ENCODE results near the gene CAPN2. TPM values are rescaled to one million over a fixed set of nuclear protein-coding genes. Genes with fewer than 3 reads are reported as not detected.

Gene CAPN2
- total RNA-seq (2014; rRNA removed; shearing (Covaris generic)) (17.5 and 17.8 TPM in 2 replicates), polyA plus RNA-seq (2016; fragmentation: Nextera tagmentation; extraction: Ambion mirVana) (8.4 and 8.8 TPM in 2 replicates)
- long read RNA-seq, result 0 reads

- H2AFZ ChIP-seq, result peak within 1 kb of the TSS; percentile 81
- no peaks in the 10 kb centered on the region for H3K79me2 ChIP-seq (replicated peaks; ENCODE audit: insufficient read depth)
Observed at GRCh38 chr1:223712194-223712849, at the start of gene CAPN2. CAPN2 (plus strand) TSS chr1:223712539; CDS start chr1:223712641, 102 bp downstream.

GRCh38 chr1:223662943-223663342 is 49.4 kb upstream of the CAPN2 start:
- ATAC-seq (no peak), DNase-seq (ENCODE audit: low spot score) (no peak)
- H3K27me3 Mint-ChIP-seq (ENCODE audit: insufficient read depth, low read depth, poor library complexity), result peaks cover 2% of the 10 kb centered on the region
- Histone ChIP-seq H3K9me2 (ENCODE audit: insufficient read depth) (0 out of 2 replicates have a peak, but pooled peaks cover 3% of the 10 kb centered on the region), H3K4me3 (no peak overlapping the region), H3F3A (replicated peaks; ENCODE audit: low read depth) (no peaks in the 10 kb centered on the region), H3K36me3 (ENCODE audit: insufficient read depth) (no peaks in the 10 kb centered on the region), H3K79me2 (replicated peaks; ENCODE audit: insufficient read depth) (no peaks in the 10 kb centered on the region), H4K20me1 (replicated peaks; ENCODE audit: insufficient read depth) (no peaks in the 10 kb centered on the region), H3K4me1 (ENCODE audit: insufficient read depth) (peaks cover 9% of the 10 kb centered on the region), H2AFZ (peak overlapping the region; percentile 48; the same call in 1 of the 2 replicates), H3K27me3 (ENCODE audit: insufficient read depth) (no peaks in the 10 kb centered on the region), H3K4me2 (no peak overlapping the region; the same call in 1 of the 2 replicates), H3K27ac (ENCODE audit: low read depth) (no peak overlapping the region)
- TF ChIP-seq EZH2 (IDR thresholded peaks at IDR 0.05; ENCODE audit: low read depth, unreplicated experiment) (no peak), CREB1 (CRISPR knock-in tag; IDR thresholded peaks at IDR 0.05; ENCODE audit: low read depth) (no peak), JUNB (IDR thresholded peaks at IDR 0.05; ENCODE audit: unreplicated experiment) (no peak), ETS1 (IDR thresholded peaks at IDR 0.05) (no peak)
- H3K4me1 Mint-ChIP-seq, result peaks cover 3% of the 10 kb centered on the region; the same call in 1 of the 3 replicates
- H3K36me3 Mint-ChIP-seq (ENCODE audit: low read depth), result no peaks in the 10 kb centered on the region; the same call in 2 of the 3 replicates
- H3K4me3 Mint-ChIP-seq, result no peak overlapping the region
- H3K27ac Mint-ChIP-seq, result no peak overlapping the region
- no peaks in the 10 kb centered on the region for H3K9me3 Mint-ChIP-seq

More at GRCh38 chr1:223712194-223712849, at the start of gene CAPN2:
- Mint-ChIP-seq H3K36me3 (ENCODE audit: low read depth) (peaks cover 7% of the 10 kb centered on the region; the same call in 2 of the 3 replicates), H3K27me3 (ENCODE audit: insufficient read depth, low read depth, poor library complexity) (peaks cover 29% of the 10 kb centered on the region), H3K9me3 (no peaks in the 10 kb centered on the region), H3K27ac (no peak within 1 kb of the TSS), H3K4me1 (peaks cover 36% of the 10 kb centered on the region), H3K4me3 (peak within 1 kb of the TSS; percentile 88)
- H3K36me3 ChIP-seq (ENCODE audit: insufficient read depth), result no peaks in the 10 kb centered on the region
- peak within 1 kb of the TSS; percentile 71 for H3K4me3 ChIP-seq
- peak within 1 kb of the TSS; percentile 88 for H3K4me2 ChIP-seq
- peaks cover 63% of the 10 kb centered on the region for H3K27me3 ChIP-seq (ENCODE audit: insufficient read depth)
- no peak within 1 kb of the TSS for H3K27ac ChIP-seq (ENCODE audit: low read depth)
- TF ChIP-seq ZNF331 (CRISPR knock-in tag; IDR thresholded peaks at IDR 0.05; ENCODE audit: low read depth) (no peak), JUNB (IDR thresholded peaks at IDR 0.05; ENCODE audit: unreplicated experiment) (no peak), CTCF (conservative IDR thresholded peaks at IDR 0.05; ENCODE audit: low read depth in 2 of 2) (peak; percentile 43 to 75), ZNF114 (CRISPR knock-in tag; IDR thresholded peaks at IDR 0.05) (no peak)
- DNase-seq (ENCODE audit: low spot score) (peak; percentile 84), ATAC-seq (peak; percentile 88)
- H3K9me2 ChIP-seq (ENCODE audit: insufficient read depth), result no peaks in the 10 kb centered on the region
- H3K4me1 ChIP-seq (ENCODE audit: insufficient read depth), result peaks cover 17% of the 10 kb centered on the region
- no peaks in the 10 kb centered on the region for H3F3A ChIP-seq (replicated peaks; ENCODE audit: low read depth)
- no peaks in the 10 kb centered on the region for H4K20me1 ChIP-seq (replicated peaks; ENCODE audit: insufficient read depth)
